KMS-11 (cell line): ENCODE measurements around the gene TMC6.
"Not testable (repeated sequence)": the region's sequence is repeated elsewhere in the genome, so short reads cannot be mapped to it uniquely, and the experiment has no call there.

Source experiments
- H2AFZ ChIP-seq: fragments of 200-600 bp; sonication (generic); 2 replicates; pipeline ENCODE4 v1.6.1; 2016; ENCODE audit warnings: antibody characterized with exemption, mixed run types, low read depth
- H3K27ac ChIP-seq: fragments of 200-600 bp; sonication (generic); 2 replicates; pipeline ENCODE4 v1.6.1; 2016; ENCODE audit warnings: mild to moderate bottlenecking, mixed run types
- H3K27me3 ChIP-seq: fragments of 200-600 bp; sonication (generic); 2 replicates; pipeline ENCODE4 v1.6.1; 2017; ENCODE audit warnings: mild to moderate bottlenecking, low read depth, mixed run types, moderate library complexity; ENCODE audit not compliant: insufficient read depth
- H3K36me3 ChIP-seq: fragments of 200-600 bp; sonication (generic); 2 replicates; pipeline ENCODE4 v1.6.1; 2017; ENCODE audit warnings: mild to moderate bottlenecking, mixed run types; ENCODE audit not compliant: insufficient read depth
- H3K4me1 ChIP-seq: fragments of 200-600 bp; sonication (generic); 2 replicates; pipeline ENCODE4 v1.6.1; 2016; ENCODE audit warnings: mild to moderate bottlenecking, low read depth, mixed run types; ENCODE audit not compliant: poor library complexity, severe bottlenecking
- H3K4me2 ChIP-seq: fragments of 200-600 bp; sonication (generic); 2 replicates; pipeline ENCODE4 v1.7.0; 2016; ENCODE audit warnings: mild to moderate bottlenecking, mixed run types
- H3K4me3 ChIP-seq: fragments of 200-600 bp; sonication (generic); IDR thresholded peaks from 2 replicates; pipeline ENCODE4 v1.6.1; 2017; ENCODE audit warnings: low read depth, low read length, mixed read lengths; ENCODE audit not compliant: insufficient read depth
- H3K79me2 ChIP-seq: fragments of 200-600 bp; sonication (generic); 2 replicates; pipeline ENCODE4 v1.6.1; 2016; ENCODE audit warnings: low read depth, mixed run types; ENCODE audit not compliant: insufficient read depth
- H3K9ac ChIP-seq: fragments of 200-600 bp; sonication (generic); 2 replicates; pipeline ENCODE4 v1.6.1; 2016; ENCODE audit warnings: mild to moderate bottlenecking, mixed run types
- H4K20me1 ChIP-seq: fragments of 200-600 bp; sonication (generic); 2 replicates; pipeline ENCODE4 v1.6.1; 2016; ENCODE audit warnings: mild to moderate bottlenecking, mixed run types; ENCODE audit not compliant: insufficient read depth
- TF ChIP-seq, protein P1 (sequence below): fragments of 200-600 bp; sonication (generic); conservative IDR thresholded peaks from 2 replicates; pipeline ENCODE4 v1.6.1; 2017; ENCODE audit warnings: low read depth, mild to moderate bottlenecking, antibody characterized with exemption, low read length, moderate library complexity, mixed read lengths

Gene TMC6

DNA sequence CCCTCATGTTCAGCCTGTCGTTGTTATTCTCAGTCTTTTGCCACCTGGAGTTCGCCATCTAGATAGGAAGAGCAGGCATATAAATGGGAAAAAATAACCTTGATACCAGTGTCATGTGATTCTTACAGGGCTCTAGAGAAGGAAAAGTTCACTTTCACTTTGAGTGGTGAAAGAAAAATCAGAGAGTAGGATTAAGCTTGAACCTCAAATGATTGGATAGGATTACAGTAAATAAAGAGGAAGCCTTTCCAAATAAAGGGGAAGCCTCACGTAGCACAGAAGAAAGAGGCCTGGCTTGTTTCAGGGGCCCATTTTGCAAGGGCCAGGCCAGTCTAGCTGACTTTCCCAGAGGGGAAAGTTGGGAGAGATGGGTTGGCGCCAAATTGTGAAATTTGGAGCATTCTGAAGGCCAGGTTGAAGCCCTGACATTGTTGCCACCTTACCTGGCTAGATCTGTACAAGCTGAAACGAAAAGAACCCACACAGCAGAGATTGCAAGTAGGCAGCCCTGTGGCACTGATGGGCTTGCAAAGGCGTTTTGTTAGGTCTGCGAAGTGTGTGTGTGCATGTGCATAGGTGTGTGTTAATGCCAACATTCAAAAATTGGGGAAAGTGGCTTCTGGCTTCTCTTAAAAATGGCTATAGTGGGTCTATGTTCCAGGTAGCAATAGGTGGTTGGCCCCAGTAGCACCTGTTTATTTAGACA is 38.8 kb downstream of the TMC6 start:
- H3K27me3 ChIP-seq = no peaks in the 10 kb centered on the region
- TF ChIP-seq, protein P1, sequence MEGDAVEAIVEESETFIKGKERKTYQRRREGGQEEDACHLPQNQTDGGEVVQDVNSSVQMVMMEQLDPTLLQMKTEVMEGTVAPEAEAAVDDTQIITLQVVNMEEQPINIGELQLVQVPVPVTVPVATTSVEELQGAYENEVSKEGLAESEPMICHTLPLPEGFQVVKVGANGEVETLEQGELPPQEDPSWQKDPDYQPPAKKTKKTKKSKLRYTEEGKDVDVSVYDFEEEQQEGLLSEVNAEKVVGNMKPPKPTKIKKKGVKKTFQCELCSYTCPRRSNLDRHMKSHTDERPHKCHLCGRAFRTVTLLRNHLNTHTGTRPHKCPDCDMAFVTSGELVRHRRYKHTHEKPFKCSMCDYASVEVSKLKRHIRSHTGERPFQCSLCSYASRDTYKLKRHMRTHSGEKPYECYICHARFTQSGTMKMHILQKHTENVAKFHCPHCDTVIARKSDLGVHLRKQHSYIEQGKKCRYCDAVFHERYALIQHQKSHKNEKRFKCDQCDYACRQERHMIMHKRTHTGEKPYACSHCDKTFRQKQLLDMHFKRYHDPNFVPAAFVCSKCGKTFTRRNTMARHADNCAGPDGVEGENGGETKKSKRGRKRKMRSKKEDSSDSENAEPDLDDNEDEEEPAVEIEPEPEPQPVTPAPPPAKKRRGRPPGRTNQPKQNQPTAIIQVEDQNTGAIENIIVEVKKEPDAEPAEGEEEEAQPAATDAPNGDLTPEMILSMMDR = no peak
- no peak overlapping the region for H3K9ac ChIP-seq
- H2AFZ ChIP-seq = no peak overlapping the region
- no peaks in the 10 kb centered on the region for H4K20me1 ChIP-seq
- no peak overlapping the region for H3K4me2 ChIP-seq
- no peaks in the 10 kb centered on the region; the same call in 1 of the 2 replicates for H3K36me3 ChIP-seq
- H3K4me1 ChIP-seq = peaks cover 17% of the 10 kb centered on the region
- H3K27ac ChIP-seq = no peak overlapping the region
- H3K4me3 ChIP-seq = no peak overlapping the region
- no peaks in the 10 kb centered on the region for H3K79me2 ChIP-seq

DNA sequence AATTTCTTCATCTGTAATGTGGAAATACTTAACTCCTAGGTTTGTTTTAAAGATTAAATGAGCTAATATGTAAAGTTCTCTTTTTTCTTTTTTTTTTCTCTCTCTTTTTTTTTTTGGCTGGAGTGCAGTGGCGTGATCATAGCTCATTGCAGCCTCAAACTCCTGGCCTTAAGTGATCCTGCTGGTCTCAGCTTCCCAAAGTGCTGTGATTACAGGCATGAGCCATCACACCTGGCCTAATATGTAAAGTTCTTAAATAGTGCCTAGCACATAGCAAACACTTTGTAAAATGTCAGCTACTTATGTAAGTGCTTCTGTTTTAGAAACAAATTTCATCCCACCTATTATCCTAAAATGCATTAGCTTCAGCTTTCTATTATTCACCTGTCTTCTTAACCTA is 40.0 kb downstream of the TMC6 start:
- no peak overlapping the region for H3K4me2 ChIP-seq
- no peaks in the 10 kb centered on the region; the same call in 1 of the 2 replicates for H3K36me3 ChIP-seq
- H3K27me3 ChIP-seq = no peaks in the 10 kb centered on the region
- H3K9ac ChIP-seq = no peak overlapping the region
- no peak overlapping the region for H2AFZ ChIP-seq
- no peaks in the 10 kb centered on the region for H4K20me1 ChIP-seq
- no peak overlapping the region for H3K4me3 ChIP-seq
- peaks cover 29% of the 10 kb centered on the region for H3K4me1 ChIP-seq
- TF ChIP-seq, protein P1 = no peak
- no peaks in the 10 kb centered on the region for H3K79me2 ChIP-seq
- no peak overlapping the region for H3K27ac ChIP-seq

DNA sequence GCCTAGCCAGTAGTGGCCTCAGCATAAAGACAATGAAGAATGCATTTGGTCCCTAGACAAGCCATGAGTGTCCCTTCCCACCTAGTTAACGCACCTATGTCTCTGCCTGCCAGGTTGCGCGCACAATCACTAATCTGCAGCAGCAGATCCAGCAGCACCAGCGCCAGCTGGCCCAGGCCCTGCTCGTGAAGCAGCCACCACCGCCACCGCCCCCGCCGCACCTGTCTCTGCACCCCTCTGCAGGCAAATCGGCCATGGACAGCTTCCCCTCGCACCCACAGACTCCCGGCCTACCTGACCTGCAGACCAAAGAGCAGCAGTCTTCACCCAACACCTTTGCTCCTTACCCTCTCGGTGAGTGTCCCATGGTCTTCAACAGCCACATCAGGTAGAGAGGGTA is 41.8 kb downstream of the TMC6 start:
- no peak overlapping the region for H3K4me2 ChIP-seq
- H3K9ac ChIP-seq = no peak overlapping the region
- H3K4me1 ChIP-seq = peaks cover 47% of the 10 kb centered on the region
- no peak overlapping the region for H3K27ac ChIP-seq
- no peaks in the 10 kb centered on the region for H4K20me1 ChIP-seq
- H3K27me3 ChIP-seq = no peaks in the 10 kb centered on the region
- H3K36me3 ChIP-seq = no peaks in the 10 kb centered on the region
- TF ChIP-seq, protein P1 = no peak
- H2AFZ ChIP-seq = no peak overlapping the region
- no peaks in the 10 kb centered on the region for H3K79me2 ChIP-seq
- H3K4me3 ChIP-seq = no peak overlapping the region

DNA sequence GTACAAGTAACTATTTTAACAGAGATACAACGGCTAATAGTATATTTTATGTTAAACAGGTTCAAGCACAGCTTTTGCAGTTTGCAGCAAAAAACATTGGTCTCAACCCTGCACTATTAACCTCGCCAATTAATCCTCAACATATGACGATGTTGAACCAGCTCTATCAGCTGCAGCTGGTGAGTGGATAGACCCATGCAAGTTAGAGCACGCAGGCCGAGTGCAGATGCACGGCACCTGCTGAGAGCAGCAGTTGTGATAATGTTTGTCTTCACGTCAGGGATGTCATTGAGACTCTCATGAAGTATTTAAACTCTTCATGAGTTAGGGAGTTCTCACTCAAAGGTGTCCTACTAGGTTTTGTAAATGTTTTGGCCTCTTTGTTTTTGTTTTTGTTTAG is 45.6 kb downstream of the TMC6 start:
- Histone ChIP-seq H3K27me3 (no peaks in the 10 kb centered on the region), H3K27ac (peak overlapping the region; percentile 75), H3K4me3 (no peak overlapping the region), H3K4me1 (peaks cover 64% of the 10 kb centered on the region), H3K9ac (peak overlapping the region; percentile 28; the same call in 1 of the 2 replicates), H3K36me3 (no peaks in the 10 kb centered on the region), H4K20me1 (no peaks in the 10 kb centered on the region), H3K79me2 (no peaks in the 10 kb centered on the region), H3K4me2 (peak overlapping the region; percentile 77), H2AFZ (no peak overlapping the region)
- TF ChIP-seq, protein P1 = no peak

DNA sequence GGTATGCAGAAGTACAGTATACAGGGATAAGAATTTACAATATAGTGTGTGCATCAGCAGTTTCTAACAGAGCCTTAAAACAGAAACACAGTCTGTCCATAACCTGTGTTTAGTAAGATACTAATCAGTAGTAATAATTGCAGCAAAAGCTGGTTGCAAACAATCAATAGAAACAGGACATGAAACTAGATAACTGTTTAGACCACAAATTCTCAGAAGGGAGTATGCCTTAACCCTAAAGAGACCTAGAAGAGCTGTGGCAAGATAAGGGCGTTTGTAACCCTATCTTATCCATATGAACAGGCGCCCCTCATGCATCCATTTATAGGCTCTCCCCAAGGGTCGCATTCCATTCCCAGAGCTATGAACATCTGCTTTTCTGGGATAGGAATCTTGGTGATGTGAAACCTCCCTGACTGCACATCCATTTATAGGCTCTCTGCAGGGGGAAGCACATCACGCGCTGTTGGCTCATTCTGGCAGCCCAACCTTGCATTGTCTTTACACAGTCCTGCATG is 46.1 kb downstream of the TMC6 start:
- not testable (repeated sequence) for H2AFZ ChIP-seq, H3K79me2 ChIP-seq, H3K27me3 ChIP-seq, H4K20me1 ChIP-seq, H3K36me3 ChIP-seq, H3K4me3 ChIP-seq
- Histone ChIP-seq H3K27ac (peak overlapping the region; percentile 75), H3K9ac (peak overlapping the region; percentile 6; the same call in 1 of the 2 replicates), H3K4me2 (peak overlapping the region; percentile 77), H3K4me1 (peaks cover 64% of the 10 kb centered on the region)
